CD4-positive, alpha-beta T cell treated with Interleukin-6 at 100 ng/mL for 8 hours (primary cell): ENCODE data around the gene LMO3.

ENCODE experiments used
- DNase-seq: peaks from one replicate; pipeline ENCODE4 v3.0.0-alpha.2; 2020; ENCODE audit warnings: mixed read lengths, low spot score

LMO3 gene

DNA sequence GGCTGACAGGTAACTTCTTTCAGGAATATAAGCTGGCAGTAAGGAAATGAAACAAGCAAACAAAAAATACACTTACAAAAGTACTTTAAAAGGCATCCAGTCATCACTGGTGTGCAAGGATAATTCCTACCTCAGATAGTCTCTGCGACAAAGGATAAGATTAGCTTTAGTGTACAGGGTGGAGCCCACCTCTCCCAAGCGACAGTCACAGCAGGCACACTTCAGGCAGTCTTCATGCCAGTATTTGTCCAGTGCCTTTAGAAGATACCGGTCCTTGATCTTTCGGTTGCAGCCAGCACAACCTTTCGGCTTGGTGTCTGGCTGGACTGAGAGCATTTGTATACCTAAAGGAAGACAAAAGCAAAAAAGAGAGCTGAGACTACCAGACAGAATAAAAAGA, 5.4 kb downstream of the LMO3 start:
- DNase-seq: no peak

DNA sequence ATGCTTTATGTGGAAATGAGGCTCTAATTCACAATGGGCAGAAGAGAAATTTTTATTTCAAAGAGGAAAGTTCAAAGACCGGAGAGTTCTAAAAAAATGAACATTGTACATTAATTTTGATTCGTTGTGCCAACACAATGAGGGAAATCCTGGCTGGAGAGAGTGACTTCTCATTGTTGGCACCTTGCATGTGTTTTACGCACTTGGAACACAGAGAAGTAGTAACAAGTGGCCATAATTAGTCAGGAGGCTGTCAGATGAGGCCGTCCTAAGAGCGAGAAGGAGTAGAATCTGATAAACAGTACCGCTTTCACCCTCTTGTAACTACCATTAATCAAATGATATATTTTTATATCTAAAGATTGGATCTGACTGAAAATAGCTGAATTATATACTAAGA, 6.9 kb downstream of the LMO3 start:
- DNase-seq: no peak

DNA sequence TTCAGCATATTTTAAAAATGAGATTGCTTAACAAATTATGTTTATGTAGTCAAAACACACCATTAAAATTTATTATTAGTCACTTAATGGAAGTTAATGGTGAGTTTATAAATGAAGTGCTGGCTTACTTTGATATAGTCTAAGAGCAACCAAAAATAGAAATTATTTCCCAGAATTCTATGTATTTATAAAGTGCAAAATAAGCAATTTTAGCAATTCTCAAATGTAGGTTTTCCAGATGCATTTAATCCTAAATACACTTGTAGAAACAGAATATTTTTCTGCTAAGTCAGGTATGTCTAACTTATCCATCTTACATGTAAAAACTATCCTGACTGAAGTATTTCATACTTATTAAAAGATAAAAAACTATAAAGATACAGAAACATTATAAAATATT, 11.2 kb downstream of the LMO3 start:
- no peak for DNase-seq

DNA sequence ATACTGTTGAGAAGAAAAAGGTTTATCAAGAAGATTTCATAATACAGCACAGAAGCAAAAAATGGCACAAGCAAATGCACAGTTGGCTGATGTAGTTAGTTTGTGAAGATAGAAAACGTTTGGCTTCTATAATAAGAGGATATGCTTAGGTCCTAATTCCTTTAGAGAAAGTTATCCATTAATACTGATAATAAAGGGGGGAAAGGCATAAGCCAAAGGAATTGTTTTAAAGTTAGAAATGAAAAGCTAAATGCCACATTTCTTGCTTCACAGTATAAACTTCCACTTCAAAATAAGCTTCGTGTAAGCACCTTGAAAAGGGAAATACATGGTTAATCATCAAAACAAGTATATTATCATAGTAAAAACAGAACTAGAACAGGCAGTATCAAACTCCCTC, 12.4 kb downstream of the LMO3 start:
- no peak for DNase-seq

DNA sequence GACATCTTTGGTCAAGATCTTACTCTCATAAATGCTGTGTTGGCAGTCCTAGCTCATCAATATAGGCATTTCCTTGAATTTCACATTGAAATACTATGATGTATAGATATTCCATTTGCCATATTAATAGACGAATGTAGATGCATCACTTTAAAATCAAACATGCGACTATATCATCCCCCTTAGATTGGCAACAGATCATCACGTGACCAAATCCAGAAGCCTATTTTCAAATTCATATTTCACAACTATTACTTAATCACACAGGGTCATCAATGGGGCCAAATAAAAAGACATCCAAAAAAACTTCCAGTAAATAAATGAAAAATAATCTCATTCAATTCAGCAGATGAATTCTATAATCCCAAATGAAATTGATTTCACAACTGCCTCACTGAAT, 15.3 kb downstream of the LMO3 start:
- no peak for DNase-seq

DNA sequence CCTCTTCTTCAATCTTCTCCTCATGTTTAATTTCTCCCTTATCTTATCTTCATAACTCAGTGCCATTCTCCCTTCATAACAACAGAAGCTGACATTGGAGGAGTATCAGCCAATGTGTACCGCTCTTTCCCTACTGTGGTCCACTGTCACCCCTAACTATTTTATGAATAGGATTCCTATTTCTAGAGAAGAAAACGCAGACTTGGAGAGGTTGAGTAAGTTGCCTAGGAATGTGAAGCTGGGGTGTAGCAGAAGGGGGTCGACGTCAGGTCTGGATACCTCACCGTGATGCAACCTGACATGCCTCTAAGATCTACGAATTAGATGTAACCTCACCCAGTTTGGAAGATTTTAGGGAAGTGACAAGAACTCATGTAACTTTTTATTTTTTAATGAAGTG, 17.1 kb downstream of the LMO3 start:
- DNase-seq: no peak

DNA sequence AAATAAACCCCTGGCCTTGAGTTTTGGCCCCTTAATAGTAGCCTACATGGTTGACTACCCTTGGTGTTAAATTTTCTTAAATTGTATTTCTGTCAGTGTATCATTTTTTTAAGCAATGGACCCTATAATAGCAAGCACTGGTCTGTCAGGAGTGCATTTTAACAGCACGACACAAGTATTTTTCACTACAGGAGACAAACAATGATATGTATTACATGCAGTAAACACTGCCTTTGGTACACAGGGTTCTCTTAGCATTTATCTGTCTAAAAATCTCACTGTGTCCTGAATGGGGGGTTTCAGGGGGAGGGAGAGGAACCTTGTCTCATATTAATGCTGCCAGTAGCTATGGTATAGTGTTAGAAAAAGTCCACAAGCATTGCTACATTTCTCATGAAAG, 18.4 kb downstream of the LMO3 start:
- DNase-seq: no peak

DNA sequence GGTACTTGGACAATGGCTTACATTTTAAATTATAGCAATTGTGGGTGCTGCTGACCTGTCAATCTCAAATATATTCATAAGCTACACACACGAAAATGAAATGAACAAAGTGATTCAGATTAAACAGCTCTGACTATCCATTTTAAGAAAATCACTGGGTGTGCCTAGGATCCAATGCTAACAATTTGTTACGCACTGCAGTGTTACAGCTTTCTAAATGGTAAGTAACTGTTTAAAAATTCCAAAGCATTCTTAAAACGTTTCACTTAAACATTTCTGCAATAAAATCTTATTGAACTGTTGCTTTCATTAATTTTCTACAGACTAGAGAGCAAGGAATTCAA, 18.9 kb downstream of the LMO3 start:
- DNase-seq: no peak

DNA sequence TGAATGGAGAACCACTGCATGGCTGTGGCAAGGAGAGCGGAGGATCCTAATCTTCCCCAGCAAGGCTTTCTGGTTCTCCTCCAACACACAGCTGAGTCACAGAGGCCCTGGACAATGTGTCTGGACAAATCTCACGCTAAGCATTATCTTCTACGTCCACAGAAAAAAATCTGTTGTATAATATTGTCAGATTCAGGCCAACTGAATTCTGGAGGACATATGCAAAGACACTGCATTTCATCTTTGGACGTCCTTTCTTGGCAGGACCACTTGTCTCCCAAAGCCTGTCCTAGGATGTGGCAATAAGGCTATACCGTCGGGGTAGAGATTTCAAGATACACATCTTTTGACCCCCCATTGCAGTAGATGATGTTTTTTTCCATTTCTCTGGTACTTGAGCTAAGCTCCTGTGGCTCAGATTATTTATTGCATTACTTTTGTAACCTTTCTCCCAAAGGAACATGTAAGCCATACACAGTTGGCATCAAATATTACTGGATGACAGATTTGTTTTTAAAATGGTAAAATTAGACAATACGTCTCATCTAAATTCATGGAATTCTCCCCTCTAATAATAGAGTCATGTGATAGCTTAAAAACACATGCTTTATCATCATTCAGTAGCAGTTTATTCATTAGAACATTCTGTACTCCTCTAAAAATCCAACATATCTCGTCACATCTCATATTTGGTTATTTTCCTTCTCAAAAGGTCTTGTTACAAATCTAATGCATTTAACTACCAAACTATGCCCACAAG, 19.4 kb downstream of the LMO3 start:
- DNase-seq: no peak

DNA sequence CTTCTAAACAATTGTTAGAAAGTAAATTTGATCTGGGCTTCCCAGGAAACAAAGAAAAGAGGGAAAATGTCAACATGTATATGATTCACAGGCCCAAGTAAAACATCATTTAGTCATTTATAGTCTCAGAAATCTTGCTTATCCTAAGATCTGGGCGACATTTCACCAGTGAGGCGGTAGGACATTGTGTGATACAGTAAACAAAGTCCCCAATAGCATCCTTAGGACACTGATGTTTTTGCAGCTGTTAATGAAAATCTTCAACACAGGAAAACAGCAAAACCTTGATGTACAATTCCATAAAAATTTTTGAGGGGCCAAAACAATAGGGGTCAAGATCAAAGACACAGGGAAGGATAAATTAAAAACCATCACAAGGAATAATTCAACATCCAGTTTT, 20.2 kb downstream of the LMO3 start:
- no peak for DNase-seq

DNA sequence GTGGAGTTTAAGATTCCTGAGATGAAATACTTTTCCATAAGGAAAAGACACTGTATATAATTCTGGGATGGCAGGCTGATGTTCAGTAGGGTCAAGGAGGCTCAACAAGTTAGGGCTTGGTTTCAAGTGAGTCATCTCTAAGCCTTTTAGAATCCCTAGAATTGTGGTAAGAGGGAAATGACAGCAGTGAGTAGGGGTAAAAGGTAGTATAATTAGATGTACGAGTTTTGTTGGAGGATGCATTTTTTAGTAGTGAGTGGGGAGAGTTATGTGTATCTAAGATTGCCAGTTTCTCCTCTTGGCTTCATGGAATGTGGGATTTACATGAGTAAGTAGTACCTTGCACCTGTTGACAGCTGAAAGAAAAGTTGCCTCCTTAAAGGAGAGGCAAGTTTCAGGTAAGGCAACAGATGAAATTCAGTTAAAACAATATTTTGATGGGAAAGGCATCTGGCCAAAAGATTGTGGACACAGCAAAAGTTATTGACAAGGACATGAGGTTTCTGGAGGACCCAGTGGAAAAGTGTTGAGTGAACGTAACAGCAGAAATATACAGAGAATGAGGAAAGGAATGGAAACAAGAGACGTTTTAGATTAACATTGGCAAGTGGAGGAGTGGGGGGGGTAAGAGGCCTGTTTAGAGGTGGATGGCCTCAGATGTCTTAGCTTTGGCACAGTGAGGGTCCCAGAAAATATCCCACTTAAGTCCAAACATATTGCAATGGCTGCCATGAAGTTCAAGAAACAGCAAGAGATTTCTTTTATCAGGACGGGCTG, 21.8 kb downstream of the LMO3 start:
- no peak for DNase-seq

DNA sequence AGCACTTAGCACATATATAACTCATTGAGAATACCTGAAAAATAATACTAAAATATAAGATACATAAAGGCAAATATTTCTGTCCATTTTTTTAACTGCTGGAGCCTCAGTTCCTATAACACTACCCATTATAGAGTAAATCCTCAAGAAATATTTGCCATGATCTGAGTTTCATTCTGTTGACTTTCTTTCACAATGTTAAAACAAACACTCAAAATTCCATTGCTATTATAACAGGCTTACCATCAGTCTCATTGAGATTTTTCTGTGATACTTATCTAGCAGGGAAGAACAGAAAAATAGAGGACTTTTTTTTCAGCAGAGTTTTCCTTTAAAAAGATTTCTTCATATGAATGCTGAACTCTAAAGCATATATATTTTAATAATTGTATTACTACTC, 24.5 kb downstream of the LMO3 start:
- no peak for DNase-seq

DNA sequence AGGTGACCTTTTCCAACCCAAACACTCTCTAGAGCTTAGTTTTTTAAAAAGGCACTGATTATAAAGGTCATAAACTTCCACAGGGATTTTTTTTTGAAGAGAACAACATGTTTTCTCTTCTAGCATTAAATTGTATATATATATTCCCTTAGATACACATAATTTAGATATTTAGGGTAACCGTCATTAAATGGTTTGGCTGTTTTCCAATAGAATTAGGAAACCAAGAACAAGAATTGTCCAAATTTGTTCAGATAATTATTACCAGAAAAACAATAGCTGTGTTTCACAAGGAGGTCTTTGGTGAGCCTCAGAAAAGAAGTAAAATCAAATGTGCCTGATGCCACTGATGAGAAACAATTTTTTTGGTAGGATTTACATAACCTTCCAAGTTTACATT, 26.9 kb downstream of the LMO3 start:
- DNase-seq: no peak

DNA sequence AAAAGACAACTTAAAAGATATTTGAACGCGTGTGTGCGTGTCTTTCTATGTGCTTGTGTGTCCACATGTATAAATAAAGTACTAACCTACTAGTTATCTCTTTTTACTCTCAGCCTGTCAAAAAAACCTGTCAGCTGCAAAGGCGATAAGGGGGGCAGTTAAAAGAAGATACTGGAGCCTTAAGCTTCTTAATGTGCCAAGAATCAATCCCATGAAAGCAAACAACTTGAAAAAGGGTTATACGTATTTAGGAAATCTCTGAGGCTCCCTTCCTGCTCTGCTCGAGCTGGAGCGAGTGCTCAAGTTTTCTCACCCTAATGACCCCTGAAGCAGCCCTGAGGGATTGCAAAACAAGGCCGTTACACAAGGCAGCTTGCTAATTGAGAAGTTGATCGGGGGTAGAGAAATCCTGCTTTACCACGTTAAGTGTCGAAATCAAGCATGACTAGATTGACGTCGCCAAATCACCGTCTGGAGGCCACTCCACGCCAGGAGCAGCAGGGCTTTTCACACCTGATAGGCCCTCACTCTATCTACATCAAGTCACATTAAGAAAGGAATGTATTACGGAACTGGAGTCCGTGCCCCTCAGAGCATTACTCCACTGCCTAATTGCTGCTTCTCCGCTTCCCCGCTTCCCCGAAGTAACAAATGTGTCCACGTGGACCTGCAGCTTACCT, 32.4 kb downstream of the LMO3 start:
- no peak for DNase-seq

DNA sequence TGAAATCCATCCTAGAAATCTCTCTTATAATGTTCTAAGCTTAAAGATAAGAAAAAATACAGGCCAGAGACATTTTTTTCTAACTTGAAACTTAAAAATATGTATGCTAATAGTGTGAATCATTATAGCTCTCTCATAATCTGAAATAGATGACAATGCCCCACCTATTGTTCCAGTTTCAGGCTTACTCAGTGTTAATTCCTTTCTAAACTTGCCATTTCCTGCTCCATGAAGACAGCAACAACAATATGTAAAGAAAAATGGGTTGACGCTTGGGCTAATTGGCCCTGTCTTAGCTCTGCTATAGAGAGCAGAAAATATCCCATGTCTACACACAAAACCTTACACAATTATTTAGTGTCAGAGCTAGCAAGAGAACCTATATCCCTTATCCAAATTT, 37.1 kb downstream of the LMO3 start:
- no peak for DNase-seq

DNA sequence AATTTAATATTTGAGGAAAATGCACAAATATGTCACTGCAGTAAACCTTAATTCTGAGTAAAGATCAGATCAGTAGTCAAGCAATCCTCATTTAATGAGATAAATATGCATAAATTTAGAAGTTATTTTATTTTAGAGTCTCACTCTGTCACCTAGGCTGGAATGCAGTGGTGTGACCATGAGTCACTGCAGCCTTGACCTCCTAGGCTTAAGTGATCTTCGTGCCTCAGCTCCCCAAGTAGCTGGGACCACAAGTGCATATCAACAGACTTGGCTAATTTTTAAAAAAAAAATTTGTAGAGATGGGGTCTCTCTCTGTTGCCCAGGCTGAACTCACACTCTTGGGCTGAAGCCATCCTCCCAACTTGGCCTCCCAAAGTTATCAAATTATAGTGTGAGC, 41.3 kb downstream of the LMO3 start:
- no peak for DNase-seq

DNA sequence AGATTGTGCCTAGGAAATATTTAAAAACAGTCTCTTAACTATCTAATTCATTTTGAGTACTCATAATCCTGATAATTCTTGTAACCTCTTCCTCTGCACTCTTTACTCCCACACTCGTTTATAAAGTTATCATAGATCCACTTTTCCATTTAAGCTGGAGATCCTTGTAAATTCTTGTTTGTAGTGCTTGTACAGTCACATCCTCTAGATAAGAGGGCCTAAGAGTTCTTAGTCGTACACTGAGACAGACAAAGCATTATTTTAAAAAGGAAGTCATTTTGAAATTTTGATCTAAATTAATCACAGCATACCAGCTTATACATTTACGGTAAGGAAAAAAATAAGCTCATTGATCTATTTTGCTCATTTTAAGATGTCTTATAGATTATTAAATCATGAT, 42.5 kb downstream of the LMO3 start:
- DNase-seq: no peak

DNA sequence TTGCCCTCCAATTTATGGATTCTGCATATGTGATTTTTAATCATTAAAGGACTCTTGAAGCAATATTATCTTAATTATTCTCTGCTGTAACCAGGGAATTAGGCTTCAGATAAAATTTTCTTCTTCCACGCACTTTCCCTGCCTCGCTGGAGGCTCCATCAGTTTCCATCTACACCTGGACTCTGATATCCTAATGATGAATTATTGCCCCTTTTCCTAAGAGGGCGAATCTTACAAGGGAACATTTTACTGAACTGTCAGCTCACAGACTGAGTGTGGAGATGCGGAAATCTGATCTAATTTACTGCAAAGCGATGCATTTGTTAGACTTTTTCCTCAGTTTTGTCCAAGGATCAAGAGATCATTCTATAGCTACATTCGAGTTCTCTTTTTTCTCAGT, 43.0 kb downstream of the LMO3 start:
- no peak for DNase-seq

DNA sequence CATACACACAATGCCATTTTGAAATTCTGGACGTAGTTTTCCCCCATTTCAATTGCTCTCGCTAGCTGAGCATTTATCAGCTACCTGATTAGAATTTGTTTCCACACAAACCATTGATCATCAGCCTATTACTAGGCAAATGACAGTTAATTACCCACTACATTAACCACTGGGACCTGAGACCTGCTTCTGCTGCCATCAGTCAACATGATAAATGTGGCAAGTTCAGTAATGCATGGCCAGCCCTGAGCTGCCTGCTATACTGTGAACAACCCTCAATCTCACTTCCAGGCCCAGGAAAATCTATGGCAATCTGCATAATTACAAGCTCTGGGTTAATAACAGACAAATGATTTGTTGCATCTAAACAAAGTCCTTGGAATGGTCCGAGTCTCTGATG, 43.5 kb downstream of the LMO3 start:
- no peak for DNase-seq

DNA sequence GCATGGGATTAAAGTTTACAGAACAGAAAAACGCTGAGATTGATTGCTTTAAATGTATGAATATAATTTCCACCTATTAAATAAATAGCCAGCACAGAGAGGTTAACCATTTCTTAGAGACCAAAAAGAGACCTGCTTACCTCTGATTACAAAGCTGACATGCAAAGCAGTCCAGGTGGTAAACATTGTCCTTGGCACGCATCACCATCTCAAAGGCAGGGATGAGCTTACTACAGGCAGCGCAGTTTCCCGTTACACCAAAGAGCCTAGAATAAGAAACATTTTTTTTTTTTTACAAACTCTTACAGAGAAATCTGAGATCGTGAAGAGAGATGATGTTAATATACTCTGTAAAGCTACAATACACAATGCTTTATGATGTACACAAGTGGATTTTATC, 45.7 kb downstream of the LMO3 start:
- DNase-seq: no peak

DNA sequence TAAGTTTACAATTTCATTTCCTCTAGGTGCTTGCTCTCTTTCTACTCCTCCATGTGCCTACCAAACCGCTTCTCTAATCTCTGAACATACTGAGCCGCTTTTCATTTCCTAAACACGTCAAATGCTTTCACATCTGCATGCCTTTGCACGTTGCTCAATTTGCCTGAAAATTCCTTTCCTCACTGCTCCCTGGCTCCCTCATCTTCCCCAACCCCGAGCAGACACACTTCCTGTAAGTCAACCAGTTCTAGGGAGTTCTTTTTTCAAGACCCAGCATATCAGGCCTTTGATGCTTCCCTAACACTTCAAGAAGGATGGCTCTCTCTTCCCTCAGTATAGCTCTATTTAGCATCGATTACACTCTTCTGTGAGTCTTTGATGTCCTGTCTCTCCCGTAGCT, 50.3 kb downstream of the LMO3 start:
- DNase-seq: no peak

DNA sequence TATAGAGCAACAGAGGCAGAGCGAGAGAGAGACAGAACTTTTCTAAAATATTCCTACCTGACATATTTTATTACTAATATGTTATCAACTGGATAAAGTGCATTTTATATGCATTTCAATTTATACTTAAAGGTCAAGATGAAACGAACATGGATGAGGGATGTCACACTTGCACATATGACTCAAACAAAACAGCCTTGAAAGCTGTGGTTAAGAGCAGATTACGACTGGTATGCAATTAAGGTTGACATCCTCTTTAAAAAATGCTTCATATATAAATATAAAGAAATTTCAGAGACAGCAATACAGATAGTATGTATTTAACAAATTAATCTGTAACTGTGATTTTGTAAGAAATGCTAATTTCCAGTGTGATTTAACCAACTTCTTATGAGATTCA, 52.5 kb downstream of the LMO3 start:
- no peak for DNase-seq

DNA sequence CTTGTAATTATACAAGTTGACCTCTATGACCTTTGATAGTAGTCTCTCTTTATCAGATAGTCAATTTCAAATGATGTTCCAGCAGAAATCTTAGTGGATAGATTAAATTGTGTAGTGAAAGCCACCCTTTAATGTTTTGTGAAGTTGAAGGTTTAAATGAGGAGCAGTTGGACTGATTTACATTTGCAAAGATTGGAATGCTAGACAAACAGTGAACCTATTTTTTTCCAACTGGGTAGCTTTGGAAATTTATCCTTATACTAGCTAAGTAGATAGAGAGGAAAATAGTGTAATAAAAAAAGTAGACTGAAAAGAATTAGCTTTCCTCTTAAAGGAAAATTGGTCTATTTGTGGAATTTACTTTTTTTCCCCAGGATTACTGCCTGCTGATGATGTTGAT, 53.7 kb downstream of the LMO3 start:
- DNase-seq: no peak

DNA sequence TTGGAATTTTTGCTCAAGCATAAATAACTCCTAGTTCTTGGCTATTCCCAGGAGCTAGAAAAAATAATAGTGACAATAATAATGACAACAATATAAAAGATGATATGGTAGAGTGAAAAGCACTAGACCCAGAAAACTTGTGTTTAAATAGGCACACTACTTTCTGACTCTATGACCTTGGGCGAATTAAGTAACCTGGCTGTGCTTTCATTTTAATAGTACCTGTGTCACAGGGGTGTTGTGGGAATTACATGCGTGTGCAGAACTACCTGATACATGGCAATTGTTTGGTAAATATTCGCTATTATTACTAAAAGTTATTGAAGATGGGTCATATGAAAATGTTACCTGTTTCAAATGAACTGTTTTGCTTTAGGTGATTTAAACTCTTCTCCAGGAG, 60.1 kb downstream of the LMO3 start:
- no peak for DNase-seq
